ENCODE results near the gene VGLL4.

DNA sequence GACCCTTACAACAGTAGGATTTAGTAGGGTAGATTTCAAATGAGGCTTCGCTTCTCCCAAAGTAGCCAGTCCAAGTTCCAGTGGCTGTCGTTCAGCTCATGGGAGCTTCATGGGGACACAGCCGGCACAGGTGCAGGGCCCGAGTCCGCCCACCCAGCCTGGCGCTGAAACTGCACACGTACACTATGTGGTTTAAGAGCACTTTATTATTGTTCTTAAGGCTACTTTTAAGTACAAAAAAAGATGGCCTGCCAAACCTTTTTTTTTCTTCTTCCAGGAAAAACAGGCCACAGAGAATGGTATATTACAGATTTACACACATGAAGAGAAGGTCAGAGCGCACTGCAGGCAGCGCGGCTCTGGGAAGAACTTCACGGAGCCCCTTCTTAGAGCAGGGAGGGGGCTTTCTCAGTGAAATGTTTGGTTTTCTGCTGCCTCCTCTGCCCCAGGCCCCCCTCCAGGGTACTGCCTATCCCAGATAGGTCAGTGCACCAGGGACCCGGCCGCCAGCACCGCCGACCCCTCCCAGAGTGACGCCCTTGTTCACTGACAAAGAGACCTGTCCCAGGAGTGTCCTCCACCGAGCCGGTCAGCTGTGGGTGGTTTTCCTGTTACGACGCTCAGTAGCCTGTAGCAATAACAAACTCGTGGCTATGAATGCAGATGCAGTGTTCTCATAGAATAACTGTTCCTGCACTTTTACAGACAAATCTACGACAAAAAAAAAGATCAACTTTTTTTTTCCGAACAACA is 87.7 kb downstream of the VGLL4 start:
- TF ChIP-seq, protein P1, sequence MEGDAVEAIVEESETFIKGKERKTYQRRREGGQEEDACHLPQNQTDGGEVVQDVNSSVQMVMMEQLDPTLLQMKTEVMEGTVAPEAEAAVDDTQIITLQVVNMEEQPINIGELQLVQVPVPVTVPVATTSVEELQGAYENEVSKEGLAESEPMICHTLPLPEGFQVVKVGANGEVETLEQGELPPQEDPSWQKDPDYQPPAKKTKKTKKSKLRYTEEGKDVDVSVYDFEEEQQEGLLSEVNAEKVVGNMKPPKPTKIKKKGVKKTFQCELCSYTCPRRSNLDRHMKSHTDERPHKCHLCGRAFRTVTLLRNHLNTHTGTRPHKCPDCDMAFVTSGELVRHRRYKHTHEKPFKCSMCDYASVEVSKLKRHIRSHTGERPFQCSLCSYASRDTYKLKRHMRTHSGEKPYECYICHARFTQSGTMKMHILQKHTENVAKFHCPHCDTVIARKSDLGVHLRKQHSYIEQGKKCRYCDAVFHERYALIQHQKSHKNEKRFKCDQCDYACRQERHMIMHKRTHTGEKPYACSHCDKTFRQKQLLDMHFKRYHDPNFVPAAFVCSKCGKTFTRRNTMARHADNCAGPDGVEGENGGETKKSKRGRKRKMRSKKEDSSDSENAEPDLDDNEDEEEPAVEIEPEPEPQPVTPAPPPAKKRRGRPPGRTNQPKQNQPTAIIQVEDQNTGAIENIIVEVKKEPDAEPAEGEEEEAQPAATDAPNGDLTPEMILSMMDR (IDR thresholded peaks at IDR 0.05): no peak
- TF ChIP-seq POLR2A (IDR thresholded peaks at IDR 0.05): no peak
